Measurements from ENCODE around the gene PLXDC2.

PLXDC2 gene

DNA sequence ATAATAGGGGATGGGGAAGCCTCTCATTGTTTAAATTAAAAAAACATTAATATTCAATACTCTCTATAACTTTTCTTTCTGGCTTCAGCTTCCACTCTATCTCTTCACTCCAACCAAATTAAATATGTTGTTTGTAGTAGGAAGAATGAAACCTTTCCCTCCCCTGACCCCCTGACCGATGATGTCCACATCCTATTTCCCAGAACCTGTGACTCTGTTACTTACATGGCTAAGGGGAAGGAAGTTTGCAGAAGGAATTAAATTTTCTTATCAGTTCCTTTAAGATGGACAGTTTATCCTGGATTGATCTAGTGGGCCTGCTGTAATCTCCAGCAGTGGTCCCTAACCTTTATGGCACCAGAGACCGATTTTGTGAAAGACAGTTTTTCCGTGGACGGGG is 130.0 kb downstream of the PLXDC2 start:
- DNase-seq = no peak

DNA sequence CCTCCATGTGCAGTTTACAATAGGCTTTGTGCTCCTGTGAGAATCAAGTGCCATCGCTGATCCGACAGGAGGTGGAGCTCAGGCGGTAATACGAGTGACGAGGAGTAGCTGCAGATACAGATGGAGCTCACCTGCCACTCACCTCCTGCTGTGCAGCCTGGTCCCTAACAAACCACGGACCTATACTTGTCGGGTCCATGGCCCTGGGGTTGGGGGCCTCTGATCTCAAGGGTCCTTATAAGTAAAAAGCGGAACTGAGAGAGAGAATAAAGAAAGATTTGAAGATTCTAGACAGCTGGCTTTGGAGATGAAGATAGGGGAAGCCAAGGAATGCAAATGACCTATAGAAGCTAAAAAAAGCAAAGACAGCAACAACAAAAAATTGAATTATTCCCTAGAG is 130.6 kb downstream of the PLXDC2 start:
- DNase-seq = no peak

DNA sequence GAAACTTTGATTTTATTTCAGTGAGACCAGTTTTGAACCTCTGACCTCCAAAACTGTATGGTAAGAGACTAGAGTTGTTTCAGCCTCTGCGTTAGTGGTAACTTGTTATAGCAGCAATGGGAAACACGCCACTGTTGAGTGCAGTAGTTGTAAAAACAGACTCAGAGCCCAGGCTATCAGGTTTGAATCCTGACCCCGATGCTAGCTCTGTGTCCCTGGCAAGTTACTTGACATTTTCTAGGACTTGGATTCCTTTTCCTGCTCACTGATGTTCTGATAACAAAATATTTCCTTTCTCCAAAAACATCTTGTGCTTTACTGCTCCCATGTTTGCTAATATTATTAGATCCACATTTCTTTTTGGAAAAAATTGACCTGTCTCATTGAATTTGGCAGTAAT is 131.0 kb downstream of the PLXDC2 start:
- DNase-seq = no peak

DNA sequence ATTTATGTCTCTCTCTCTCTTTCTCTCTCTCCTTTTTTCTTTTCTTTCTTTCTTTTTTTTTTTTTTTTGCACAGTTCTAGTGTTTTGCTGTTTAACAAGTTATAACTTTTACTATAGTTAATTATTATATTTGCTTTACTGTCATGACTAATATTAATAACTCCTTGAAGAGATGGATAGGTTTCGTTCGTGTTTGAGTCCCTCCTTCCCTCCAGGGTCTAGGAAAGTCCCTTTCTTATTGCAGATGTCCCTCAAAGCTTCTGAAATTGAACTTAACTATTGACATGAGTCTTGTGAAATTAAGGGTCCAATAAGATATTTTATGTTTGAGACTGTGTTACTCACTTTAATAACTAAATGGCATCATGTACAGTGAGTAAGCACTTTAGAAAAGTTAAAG is 131.4 kb downstream of the PLXDC2 start:
- DNase-seq = no peak

DNA sequence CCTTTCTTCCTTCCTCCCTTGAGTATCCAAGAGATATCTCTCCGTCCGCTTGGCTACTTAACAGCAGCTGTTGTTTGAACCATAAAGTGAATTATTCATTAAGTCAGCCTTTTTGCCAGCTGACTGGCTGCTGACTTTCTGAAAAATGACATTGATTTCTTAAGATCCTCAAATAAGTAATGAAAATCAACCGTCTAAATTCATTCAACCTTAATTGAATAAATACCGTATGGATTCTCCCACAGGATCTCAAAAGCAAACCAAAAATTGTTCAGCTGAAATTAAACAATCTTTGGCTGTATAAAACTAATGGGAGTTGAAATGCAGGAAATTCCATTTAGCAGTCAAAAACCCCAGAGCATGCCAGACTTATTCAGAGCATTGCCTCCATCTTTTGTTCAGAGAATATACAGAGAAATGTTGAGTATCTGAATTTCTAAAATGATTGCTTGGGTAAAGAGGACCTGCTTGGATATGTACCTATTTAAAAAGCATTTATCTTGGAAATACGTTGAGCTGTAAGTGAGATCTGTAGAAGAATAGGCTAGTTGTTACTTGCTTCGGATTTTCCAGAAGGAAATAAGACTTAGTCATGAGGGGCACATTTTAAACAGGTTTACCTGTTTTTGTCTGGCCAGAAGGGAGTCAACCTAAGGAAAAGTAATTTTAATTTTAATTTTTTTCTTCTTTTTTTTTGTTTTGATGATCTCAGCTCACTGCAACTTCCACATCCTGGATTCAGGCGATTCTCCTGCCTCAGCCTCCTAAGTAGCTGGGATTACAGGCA is 136.2 kb downstream of the PLXDC2 start:
- DNase-seq = no peak

DNA sequence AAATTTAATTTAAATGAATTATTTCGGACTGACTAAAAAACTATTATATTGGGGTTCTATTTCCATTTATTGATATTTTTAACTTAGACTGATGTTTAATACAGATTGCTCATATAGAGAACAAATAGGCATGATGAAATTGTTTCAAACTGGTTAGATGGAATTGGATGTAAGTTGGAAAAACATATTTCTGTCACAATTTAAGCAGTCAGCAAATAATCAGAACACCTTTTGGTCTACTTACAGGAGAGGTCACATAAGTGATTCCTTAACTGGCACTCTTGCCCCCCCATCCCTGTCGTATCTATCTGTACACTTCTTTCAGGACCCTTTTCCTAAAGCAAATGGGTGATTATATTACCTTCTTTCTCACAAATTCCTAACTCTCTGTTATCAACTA is 138.4 kb downstream of the PLXDC2 start:
- no peak for DNase-seq

DNA sequence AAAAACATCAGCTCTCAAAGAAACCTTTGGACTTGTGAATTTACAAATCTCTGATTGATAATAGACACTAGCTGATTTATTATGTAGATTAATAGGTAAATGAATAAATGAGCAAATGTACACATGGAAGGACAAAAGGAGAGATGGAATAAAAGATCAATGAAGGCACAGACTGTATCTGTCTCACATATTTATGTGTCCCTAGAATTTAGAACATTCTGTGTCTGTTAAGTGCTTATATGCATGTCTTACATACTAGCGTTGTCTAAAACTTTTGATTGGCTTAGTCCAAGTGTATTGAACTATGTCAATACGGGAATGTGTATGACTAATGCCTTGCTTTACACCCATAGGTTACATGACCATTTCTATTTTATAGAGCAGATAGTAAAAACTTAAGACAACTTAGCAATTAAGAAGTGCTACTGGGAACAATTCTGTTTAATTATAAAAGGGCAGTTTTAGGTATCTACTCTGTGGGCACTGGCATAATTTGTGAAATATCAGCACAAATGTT is 140.3 kb downstream of the PLXDC2 start:
- DNase-seq = no peak

DNA sequence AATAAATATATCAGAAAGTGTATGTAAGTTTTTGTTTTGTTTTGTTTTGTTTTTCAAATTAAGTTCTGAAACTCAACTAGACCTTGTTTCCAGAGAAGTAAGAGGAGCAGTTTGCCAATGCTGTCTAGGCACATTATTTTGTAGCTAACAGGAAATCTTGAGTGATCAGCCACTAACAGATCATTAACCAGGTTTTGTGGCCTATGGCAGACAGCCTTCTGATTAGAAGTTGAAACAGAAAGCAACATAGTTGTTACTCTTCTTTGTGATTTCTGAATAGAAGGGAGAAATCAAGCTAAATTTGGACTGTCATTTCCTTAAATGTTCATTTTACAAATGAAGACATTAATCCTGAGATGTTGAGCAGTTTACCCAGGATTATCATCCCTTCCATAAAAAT is 142.6 kb downstream of the PLXDC2 start:
- DNase-seq = no peak

DNA sequence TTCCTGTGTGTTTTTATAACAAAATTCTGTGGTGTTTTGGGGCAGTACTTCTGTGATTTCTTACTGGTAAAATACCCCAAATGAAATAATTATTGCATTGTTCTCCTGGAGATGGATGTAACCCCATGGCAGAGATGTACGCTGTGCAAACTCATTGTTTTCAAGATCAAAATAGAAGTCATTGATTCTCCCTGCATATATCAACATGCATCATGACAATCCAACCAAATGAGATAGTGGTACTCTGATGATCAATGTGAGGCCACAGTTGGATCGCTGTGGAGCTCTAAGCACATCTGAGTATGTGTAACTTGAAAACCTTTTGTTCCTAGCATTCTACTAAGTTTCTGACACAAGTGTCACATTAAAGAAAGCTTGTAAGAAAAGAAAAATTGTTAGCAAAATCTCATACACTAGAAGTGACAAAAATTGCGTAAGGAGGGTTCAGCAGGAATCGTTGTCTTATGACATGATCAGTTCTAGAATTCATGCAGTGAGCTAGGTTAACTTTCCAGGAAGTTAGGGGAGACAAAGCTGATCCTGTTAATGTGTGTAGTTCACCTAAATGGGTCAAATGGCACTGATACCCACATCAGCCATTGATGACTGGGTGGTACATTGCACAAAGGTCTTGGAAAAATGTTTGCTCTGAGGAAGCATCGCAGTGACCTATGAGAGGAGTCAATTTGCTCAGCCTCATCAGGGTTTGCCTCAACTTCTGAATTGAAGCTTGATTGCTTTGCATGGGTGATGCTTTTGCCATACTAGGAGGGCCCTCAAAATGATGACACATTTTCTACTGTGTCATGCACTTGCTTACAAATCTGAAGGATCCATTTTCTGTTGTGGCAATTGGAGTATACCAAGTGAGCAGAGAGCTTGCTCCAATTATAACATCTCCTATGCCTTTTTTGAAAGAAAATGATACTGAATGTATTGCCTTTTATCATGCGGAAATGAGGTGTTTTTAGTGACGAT is 145.1 kb downstream of the PLXDC2 start:
- no peak for DNase-seq

DNA sequence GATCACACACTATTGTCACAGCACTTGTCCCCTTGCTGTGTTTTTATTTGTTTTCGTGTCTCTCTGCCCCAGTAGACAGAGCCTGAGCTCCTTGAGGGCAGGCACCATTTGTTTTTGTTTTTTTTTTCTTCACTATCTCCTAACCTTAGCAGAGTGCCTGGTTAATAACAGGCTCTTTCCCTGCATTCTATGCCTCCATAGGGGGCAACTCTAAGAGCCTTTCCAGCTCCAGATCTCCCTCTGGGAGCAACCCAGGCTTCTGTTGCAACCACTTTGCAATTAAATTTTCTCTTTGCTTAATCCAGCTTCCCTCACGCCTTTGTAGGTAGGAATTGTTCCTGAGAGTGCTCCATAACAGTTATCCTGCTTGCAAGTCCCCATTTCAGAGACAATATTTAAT is 148.4 kb downstream of the PLXDC2 start:
- no peak for DNase-seq

DNA sequence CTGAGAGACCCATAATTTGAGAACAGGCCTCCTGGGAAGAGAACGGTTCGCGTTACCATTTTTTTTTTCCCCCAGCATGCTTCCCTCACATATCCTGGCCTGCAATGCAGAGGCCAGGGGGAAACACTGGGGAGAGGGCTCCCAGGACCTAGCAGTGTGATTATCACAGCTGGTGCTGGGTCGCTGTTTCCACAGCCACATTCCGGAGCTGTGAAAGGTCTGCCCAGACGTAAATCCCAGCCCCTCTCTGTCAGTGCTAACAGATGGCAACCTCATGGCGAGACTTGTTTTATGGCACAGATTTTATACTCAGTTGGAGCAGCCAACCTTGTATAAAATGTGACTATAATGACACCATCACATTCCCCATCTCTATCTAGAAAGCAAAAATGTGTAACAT is 150.5 kb downstream of the PLXDC2 start:
- no peak for DNase-seq

DNA sequence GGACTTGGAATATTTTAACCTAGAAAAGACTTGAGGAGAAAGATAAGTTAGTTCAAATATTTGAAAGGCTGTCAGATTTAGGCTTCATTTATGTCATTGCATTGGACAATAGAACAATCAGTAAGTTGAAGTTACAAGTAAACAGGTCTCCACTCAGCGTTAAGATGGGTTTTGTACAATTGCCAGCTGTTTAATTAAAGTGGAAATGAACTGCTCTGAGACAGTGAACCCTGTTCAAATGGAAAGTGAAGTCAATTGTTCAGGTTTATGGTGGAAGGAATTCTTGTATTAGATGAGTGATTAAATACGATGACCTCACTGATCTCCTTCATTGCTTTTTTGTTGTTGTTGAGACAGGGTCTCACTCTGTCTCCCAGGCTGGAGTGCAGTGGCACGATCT is 151.7 kb downstream of the PLXDC2 start:
- no peak for DNase-seq

DNA sequence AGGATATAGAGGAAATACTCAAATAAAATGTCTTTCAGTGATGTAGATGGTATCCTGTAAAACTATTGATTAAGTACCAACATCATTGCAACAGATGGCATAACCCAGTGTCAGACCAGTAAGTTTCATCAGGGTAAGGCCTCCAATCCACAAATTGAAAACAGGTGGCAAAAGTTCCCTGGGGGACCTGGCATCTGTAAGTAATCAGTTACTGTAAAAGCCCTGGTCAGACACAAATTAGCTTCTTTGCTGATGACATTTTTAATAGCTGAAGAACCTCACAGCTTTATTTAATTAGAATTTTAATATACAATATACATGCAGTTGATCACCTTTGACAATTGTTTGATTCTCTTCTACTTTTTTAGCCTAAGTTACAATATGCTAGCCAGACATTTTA is 152.5 kb downstream of the PLXDC2 start:
- no peak for DNase-seq

DNA sequence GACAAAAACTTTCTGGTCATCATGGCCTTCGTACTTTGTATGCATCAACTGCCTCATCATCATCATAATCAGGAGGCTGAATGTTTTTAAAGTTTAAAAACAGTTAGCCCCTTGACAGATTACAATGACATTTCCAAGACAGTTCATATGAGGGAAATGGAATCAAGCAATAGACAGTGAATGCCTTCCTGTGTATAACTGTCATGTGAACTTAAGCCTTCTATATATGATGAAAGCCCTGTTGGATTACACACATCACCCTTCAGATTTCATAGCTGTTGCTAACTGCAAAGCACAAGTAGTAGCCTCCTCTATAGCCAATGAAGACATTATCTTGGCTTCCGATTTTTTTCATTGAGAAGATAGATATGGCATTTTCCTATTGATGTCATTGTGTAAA is 154.0 kb downstream of the PLXDC2 start:
- no peak for DNase-seq

DNA sequence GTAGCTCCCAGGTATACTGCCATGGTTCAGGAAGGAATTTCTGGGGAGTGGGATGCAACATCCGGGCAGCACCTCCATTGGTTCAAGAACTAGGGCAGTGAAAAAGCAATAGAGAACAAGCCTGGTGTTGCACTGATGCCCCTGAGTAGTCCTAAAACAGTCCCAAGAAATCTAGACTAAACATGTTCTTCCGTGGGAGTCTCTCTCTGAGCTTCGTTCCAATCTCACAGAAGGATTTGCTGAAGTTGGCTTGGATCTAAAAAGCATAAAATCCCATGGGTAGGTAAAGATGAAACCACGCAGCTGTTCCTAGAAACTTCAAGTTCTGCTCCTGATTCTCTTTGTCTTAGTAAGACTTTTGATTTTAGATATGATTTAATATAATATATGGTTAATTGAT is 154.5 kb downstream of the PLXDC2 start:
- no peak for DNase-seq

DNA sequence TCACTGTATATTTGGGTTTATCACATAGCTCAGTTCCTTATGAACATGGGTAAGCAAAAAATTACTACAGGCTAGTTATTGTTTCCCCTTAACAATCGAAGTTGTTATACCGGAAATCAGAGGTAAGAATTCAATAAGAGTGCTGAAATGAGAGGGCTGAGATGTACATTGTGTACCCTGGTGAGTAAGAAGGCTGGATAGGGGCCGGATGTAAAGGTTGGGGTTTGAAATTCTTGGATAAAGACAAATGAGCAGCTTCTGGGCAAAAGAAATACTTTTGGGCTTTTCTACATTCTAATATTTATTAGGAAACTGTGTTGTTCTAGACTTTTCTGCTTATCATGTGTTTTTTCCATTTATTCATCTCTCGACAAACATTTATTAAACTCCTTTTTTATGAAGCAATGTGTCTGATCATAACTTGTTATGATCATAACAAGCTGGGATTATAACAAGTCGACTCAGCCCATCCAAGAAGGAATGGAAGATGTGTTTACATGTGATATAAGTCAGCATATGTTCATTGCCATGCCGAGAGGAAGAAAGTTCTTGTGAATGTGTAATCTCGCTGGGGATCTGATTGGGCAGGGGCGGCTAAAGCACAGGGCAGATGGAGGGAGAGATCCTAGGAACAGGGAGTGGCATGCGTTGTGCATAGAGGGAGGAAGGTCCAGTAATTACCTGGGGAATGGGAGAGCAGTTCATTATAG is 155.3 kb downstream of the PLXDC2 start:
- DNase-seq = no peak

DNA sequence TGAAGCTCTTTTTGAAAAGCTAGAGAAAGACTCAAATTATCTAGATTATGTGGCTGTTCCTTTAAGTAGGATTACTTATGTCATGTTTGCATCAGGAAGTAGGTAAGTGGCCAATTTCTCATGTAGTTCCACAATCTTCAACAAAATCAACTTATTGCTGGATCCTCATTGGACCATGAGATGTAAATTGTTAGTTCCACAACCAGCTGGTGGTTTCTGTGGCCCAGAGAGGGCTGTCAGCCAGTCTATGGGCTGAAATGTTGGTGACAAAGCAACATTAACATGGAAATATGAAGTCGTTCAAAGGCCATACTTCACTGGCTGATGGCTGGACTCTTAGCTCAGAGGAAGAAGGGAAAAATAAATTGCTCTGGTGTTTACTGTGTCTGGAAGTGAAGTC is 157.9 kb downstream of the PLXDC2 start:
- no peak for DNase-seq

DNA sequence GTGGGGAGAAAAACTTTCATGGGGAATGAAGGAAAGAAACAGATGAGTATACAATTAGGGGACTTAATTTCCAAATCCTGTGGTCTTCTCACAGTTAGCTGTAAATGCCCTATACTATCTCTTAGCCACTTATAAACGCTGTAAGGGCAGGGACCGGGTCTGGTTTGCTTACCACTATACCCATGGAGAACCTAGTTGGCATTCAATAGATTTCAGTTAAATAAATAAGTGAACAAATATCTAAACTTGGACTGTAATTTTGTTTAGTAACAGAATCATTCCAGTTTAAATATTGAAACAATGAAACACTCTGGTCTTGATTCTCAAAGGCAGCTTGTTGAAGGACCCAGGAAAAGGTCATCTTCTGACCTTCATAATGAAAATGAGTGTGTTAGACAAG is 158.3 kb downstream of the PLXDC2 start:
- DNase-seq = no peak

DNA sequence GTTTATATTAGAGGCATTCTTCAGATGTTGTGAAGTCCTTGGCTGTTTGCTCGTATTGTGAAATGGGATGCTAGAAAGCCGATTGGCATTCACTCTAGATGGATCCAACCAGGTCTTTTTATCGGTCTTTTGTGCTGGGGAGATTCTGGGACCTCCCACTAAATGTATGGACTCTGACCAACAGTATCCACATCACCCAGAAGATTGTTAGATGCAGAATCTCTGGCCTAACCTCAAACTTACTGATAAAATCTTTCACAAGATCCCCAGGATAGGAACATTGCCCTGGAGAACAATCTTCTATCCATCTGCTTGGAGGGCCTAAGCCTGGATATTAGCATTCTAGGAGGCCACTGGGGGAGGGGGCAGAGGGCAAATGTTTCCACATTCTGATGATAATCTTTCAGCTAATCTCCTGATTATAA is 160.9 kb downstream of the PLXDC2 start:
- DNase-seq = no peak

DNA sequence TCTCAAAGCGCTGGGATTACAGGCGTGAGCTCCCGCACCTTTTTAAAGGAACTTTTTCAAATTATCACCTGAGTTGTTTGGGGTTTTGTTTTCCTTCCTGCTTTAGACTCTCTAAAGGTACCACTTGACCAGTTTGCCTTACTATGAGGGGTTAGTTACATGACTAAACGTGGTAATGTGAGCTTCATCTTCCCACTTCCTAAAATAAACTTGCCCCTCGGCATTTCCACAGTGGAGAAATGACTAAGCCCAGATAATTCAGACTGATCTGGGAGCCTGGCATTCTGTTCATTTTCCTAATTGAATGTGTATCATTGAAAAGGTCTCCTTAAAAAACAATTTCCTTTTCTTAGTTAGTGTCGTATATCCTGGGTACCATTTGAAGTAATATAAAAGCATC is 163.4 kb downstream of the PLXDC2 start:
- no peak for DNase-seq

DNA sequence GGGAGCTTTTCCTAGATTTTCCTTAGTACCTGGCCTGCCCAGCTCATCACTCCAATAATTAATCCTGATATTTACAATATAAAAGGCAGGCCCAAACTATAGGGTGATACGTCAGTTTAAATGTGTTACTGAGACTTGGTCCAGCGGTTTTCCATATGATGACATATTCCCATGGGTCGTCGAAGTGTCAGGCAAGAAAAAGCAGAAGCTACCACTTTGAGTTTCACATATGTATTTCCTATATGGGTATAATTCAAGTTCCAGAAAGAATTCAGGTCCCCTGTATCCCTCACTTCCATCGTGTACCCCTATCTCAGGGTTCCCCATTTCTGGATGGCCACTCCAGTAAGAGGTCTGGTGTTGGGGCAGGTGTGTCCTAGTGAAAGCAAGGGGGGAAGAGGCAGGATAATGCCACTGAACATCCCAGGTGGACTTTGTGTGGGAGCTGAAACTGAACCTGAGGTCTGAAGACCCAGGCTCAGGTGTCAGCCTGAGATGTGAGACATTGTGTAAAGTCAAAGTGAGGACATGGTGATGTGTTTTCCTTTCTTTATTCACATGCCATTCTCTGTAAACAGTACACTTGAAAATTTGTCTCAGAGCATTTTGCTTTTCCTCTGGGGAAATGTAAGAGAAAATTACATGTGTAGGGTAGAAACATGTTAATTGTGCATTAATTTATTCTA is 167.8 kb downstream of the PLXDC2 start:
- DNase-seq = no peak

DNA sequence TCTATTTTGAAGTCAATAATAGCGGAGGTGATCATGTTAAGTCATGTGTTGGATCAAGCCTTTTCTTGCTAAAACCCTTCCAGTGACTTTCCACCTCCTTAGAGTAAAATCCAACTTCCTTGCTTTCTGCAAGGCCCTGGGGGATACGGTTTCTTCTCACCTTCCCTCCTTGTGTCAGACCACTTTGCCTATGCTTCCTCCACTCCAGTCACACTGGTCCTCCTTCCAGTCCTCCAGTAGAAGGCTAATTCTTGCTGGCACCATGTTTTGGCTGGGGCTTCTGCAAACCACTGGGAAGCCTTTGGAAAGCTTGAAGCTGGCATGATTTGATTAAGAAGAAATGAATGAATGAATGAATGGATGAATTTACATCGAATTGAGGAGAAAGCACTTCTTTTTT is 169.5 kb downstream of the PLXDC2 start:
- DNase-seq = no peak

DNA sequence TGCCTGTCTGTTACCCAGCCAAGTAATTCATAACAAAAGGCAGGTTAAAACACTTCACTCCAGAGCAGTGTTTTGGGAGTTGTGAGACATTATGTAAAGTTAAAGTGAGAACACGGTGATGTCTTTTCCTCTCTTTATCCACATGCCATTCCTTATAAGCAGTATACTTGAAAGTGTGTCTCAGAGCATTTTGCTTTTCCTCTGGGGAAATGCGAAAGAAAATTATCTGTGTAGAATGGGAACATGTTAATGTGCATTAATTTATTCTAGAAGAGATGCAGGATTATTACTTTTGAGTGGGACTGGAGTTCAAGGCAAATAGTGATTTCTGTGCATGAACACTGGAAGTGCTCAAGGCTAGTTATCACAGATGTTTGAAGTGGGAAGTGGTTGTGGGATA is 170.4 kb downstream of the PLXDC2 start:
- DNase-seq = no peak

Measured in NCI-H2171 (cell line).